HG03060 (cell line): ENCODE measurements around the gene BTBD6.

Source experiments
- ATAC-seq: cut with Tn5 transposase; IDR thresholded peaks from one replicate; pipeline ENCODE4 v1.9.1; 2021; ENCODE audit warnings: low read depth, moderate number of reproducible peaks; ENCODE audit not compliant: unreplicated experiment

BTBD6 gene

GRCh38 chr14:105210266-105211025, 37.9 kb upstream of the BTBD6 start:
- no peak for ATAC-seq

- ATAC-seq, result no peak
Measured at GRCh38 chr14:105211086-105211757, 37.1 kb upstream of the BTBD6 start.

- ATAC-seq, result no peak
Measured at GRCh38 chr14:105211758-105212089, 36.6 kb upstream of the BTBD6 start.

GRCh38 chr14:105212541-105213300, 35.6 kb upstream of the BTBD6 start:
- ATAC-seq, result no peak

GRCh38 chr14:105213361-105213760, 35.0 kb upstream of the BTBD6 start:
- ATAC-seq, result no peak

DNA sequence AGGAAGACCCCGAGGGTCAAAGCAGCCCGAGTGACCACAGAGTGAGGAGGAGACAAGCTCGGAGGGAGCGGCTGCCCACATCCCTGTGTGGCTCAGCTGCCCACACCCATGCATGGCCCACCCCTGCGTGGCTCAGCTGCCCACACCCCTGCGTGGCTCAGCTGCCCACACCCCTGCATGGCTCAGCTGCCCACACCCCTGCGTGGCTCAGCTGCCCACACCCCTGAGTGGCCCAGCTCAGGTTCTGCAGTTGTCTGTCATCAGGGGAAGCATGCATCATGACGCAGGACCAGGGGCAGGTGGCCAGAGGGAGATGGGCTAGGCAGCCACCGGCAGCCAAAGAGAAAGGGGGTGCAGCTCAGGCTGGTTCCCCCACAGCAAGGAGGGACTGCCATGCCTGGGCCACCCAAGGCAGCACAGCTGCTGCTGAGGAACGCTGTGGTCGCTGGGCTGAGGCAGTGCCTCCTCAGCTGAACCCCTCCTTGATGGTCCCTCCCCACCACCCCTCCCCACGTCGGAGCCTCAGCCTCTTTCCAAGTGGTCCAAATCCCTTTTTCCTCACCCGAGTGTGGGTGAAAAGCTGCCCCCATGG, 33.9 kb upstream of the BTBD6 start:
- ATAC-seq, result no peak

- no peak for ATAC-seq
Measured at GRCh38 chr14:105215602-105216001, 32.7 kb upstream of the BTBD6 start.

GRCh38 chr14:105216490-105217247, 31.7 kb upstream of the BTBD6 start:
- no peak for ATAC-seq

DNA sequence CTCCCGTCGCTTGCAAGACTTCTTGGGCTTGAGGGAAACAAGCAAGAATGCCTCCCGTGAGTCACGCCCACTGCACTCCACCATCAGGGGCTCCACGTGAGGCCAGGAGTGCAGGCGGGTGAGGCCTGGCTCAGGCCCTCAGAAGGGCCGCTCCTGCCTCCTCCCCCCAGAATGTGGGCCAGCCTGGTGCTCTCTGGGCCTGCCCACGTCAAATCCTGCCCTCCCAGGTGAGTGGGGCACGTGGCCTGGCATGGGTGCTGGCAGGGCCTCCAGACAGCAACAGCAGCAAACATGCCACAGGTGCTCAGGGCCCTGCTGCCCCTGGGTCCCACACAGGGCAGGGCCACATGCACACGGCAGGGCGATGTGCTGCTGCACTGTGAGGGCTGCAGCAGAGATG, 30.6 kb upstream of the BTBD6 start:
- no peak for ATAC-seq

GRCh38 chr14:105218611-105219010, 29.7 kb upstream of the BTBD6 start:
- no peak for ATAC-seq

DNA sequence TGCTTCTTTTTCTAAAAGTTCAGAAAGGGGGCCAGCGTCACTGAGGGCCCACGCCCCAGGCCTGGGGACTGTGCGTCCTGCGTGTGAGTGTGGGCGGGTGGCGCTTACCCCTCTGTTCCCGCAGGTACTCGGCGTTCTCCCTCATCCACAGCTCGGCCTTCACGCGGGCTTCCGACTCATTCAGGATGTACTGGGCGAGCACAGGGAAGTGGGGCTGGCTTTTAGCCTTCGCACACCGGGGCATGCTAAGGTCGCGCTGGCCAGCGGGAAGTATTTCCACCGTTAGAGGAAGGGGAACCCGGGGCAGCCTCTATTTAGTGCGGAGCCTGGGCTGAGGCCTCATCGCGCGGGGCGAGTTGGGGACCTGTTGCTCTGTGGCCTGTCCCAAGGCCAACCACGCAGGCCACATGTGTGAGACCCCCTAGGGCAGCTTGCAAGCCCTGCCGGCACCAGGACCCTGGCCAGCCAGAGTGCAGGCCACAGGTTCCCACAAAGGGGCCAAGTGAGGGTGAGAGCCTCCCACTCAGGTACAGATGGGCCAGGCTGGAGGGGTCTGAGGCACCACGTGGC, 29.2 kb upstream of the BTBD6 start:
- ATAC-seq, result no peak

DNA sequence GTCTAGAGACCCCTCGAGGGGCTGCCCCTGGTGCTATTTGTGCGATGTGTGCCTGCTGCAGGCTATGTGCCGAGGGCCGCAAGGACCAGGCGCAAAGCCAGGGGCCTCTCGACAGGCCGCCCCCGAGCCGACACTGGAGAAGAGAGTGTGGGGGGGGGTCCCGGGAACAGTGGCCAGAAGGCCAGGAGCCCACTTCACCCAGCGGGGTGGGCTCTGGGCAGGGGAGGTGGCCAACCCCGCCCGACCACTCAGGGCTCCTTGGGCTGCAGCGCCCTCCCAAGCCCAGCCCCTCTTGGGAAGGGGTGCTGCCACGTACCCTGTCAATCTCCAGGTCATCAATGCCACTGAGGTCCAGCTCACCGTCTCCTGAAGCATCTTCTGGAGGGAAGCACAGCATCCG, 28.6 kb upstream of the BTBD6 start:
- no peak for ATAC-seq

- ATAC-seq, result no peak
Measured at GRCh38 chr14:105220699-105221597, 27.4 kb upstream of the BTBD6 start.

GRCh38 chr14:105221598-105222178, 26.6 kb upstream of the BTBD6 start:
- ATAC-seq, result no peak

DNA sequence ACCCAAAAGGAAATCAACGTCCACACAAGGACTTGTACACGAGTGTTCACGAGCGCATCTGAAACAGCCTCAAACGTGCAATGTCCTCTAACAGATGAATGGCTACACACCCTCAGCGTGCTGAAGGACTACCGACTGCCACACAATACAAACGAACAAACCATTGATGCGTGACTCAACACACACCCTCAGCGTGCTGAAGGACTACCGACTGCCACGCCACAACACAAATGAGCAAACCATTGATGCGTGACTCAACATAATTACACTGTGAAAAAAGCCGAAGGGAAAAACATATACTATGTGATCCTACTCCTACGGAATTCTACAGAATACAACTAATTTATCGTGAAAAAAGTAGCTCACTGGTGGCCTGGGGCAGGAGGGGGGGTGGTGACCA, 25.1 kb upstream of the BTBD6 start:
- no peak for ATAC-seq

DNA sequence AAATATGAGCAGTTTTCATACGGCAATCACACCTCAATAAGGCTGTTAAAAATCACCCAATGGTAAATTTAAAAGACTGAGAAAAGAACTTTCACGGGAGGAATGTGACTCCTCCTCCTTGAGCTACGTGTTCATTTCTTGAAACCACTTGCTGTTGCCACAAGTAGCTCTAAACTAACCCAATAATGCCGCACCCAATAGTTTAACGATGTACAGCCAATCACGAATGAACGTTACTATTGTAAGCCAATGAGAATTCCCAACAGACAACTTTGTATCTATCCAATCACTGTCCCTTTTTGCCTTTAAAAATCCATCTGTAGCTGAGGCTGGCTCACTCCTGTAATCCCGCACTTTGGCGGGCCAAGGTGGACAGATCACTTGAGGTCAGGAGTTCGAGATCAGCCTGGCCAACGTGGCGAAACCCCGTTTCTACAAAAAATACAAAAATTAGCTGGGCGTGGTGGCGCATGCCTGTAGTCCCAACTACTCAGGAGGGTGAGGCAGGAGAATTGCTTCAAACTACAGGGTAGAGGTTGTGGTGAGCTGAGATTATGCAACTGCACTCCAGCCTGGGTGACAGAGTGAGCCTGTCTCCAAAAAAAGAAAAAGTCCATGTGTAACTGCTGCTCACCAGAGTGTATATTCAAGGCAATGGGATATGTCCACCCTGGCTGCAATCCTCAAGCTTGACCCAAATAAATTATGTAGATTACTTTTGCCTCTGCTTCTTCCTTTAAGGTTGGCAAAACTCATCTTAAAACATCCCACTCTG, 24.4 kb upstream of the BTBD6 start:
- no peak for ATAC-seq

DNA sequence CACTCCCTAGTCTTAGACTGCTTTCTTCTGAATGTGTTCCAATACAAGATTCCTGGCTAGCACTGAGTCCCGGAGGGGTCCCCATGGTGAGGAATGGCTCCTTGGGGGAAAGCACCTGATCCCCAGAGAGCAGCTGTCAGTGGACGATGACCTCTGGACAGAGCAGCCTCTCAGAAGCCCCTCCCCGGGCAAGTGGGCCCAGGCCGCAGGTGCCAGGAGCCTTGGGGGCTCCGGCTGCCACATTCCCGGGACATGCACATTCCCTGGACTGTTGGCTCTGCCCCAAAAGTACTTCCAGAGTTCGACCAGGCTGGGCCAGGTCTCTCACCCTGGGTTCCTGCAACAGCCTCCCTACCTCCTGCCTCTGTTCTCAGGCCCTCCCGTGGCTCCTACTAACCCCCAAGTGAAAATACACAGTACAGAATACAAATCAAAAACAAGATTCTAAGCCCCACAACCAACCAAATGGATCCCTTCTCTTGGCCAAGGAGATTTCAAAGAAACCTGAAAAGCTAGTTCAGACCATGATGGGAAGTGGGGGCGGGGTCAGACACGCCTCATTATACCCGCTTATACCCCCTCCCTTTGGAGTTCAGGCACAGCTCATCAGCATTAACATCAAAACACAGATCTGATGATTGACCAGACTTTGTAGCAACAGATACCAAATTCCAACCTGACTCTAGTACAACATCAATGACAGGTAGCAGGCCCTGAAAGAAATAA, 23.3 kb upstream of the BTBD6 start:
- ATAC-seq, result no peak
